Right renal cortex interstitium (tissue), 3 donors: ENCODE data around the gene POLRMT. TPM values are rescaled to one million over a fixed set of nuclear protein-coding genes. Genes with fewer than 3 reads are reported as not detected.

ENCODE experiments used
- DNase-seq, 3 donors: peaks; one replicate each; pipeline ENCODE4 v3.0.0-alpha.2; 2013; ENCODE audit warnings: low read depth in 3 of 3, low spot score in 2 of 3
- polyA plus RNA-seq, 3 donors: library from polyadenylated mRNA; unstranded; fragments of 120-200 nt; gene quantifications; one replicate each; pipeline ENCODE4 v1.2.1, GENCODE V29; 2013; ENCODE audit not compliant: insufficient read length in 3 of 3

The POLRMT gene
- polyA plus RNA-seq, 3 donors = 55.5 to 58.1 (median 56.1) TPM

- no peak for DNase-seq
These were observed 63.1 kb downstream of the POLRMT start for GRCh38 chr19:570251-570686.

DNA sequence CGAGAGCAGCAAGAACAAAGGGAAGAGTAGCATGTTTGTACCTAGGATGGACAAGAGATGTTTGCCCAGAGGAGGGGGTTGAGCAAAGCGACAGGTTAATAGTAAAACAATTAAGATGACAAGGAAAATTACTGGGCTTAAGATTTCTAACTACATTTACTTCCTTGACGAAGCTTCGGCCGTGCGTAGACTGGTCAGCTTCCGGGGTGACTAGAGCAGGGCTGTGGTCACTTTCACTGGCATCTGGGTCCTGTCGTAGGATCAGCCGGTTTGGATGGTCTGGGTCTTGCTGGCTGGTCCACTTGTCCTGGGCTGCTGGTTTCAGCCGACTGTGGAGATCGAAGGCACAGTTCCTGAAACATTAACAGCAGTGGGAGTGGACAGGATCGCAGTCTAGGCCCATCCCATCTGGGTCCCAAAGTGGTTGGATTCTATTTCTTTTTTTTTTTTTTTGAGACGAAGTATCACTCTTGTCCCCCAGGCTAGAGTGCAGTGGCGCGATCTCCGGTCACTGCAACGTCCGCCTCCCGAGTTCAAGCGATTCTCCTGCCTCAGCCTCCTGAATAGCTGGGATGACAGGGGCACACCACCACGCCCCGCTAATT is 65.9 kb downstream of the POLRMT start:
- no peak for DNase-seq

Other genes with a start within 250 kb of the POLRMT start
- 1 to 10 TPM; 1.1 to 1.4 (median 1.2) TPM for gene C2CD4C, start 224.4 kb downstream of the POLRMT start, polyA plus RNA-seq
- 10 to 100 TPM; 21.5 to 25.9 (median 21.5) TPM for gene SHC2, start 172.5 kb downstream of the POLRMT start, polyA plus RNA-seq
- 1 to 10 TPM; 2.3 to 3.9 (median 2.3) TPM for gene MADCAM1, start 137.1 kb downstream of the POLRMT start, polyA plus RNA-seq
- 1 to 10 TPM; 4.3 to 6.7 (median 5.8) TPM for gene TPGS1, start 126.0 kb downstream of the POLRMT start, polyA plus RNA-seq
- gene CDC34, start 101.8 kb downstream of the POLRMT start, polyA plus RNA-seq = 10 to 100 TPM; 53.8 to 68.8 (median 55.4) TPM
- gene GZMM, start 89.5 kb downstream of the POLRMT start, polyA plus RNA-seq = under 1 TPM in 1 of 3 donors, not detected in 2; 0.12 TPM
- gene BSG, start 60.9 kb downstream of the POLRMT start, polyA plus RNA-seq = 100 to 1,000 TPM; 377 to 439 (median 378) TPM
- gene HCN2, start 43.7 kb downstream of the POLRMT start, polyA plus RNA-seq = under 1 TPM; 0.17 to 0.25 (median 0.24) TPM
- under 1 TPM; 0.32 to 0.42 (median 0.35) TPM for gene FGF22, start 6.3 kb upstream of the POLRMT start, polyA plus RNA-seq
- gene RNF126, start 29.7 kb upstream of the POLRMT start, polyA plus RNA-seq = 10 to 100 TPM; 18.8 to 22.9 (median 21.4) TPM
- 10 to 100 TPM; 15.1 to 16.2 (median 16.2) TPM for gene FSTL3, start 42.9 kb upstream of the POLRMT start, polyA plus RNA-seq
- under 1 TPM; 0.13 to 0.19 (median 0.15) TPM for gene PRSS57, start 61.9 kb upstream of the POLRMT start, polyA plus RNA-seq
- 10 to 100 TPM; 62.7 to 78.6 (median 77.9) TPM for gene PALM, start 75.4 kb upstream of the POLRMT start, polyA plus RNA-seq
- 1 to 10 TPM; 6.4 to 7.6 (median 6.5) TPM for gene MISP, start 117.6 kb upstream of the POLRMT start, polyA plus RNA-seq
- gene PTBP1, start 163.9 kb upstream of the POLRMT start, polyA plus RNA-seq = 100 to 1,000 TPM; 356 to 395 (median 364) TPM
- gene PLPPR3, start 188.4 kb upstream of the POLRMT start, polyA plus RNA-seq = 10 to 100 TPM in 2 of 3 donors, 1 to 10 TPM in 1; 9.5 to 12.3 (median 11.1) TPM
- gene AZU1, start 194.3 kb upstream of the POLRMT start, polyA plus RNA-seq = 1 to 10 TPM in 1 of 3 donors, under 1 TPM in 2; 0.31 to 1.1 (median 0.83) TPM
- 1 to 10 TPM in 1 of 3 donors, under 1 TPM in 2; 0.32 to 1.6 (median 0.78) TPM for gene PRTN3, start 207.5 kb upstream of the POLRMT start, polyA plus RNA-seq
- gene ELANE, start 218.8 kb upstream of the POLRMT start, polyA plus RNA-seq = under 1 TPM in 2 of 3 donors, not detected in 1; 0.29 to 0.51 TPM
- 1 to 10 TPM; 1.4 to 2.0 (median 2.0) TPM for gene CFD, start 226.1 kb upstream of the POLRMT start, polyA plus RNA-seq